Neural crest cell (in vitro differentiated cells): ENCODE results near the gene PATJ. TPM values are rescaled to one million over a fixed set of nuclear protein-coding genes. Genes with fewer than 3 reads are reported as not detected.

ENCODE experiments used
- DNase-seq: peaks from one replicate; pipeline ENCODE4 v3.0.0; 2021; ENCODE audit warnings: low read depth, mixed read lengths, low spot score
- H3K27ac Mint-ChIP-seq: one replicate; pipeline ENCODE4 v1.8.0; 2021; ENCODE audit warnings: mild to moderate bottlenecking, mixed read lengths; ENCODE audit not compliant: unreplicated experiment
- H3K27me3 Mint-ChIP-seq: 2 replicates; pipeline ENCODE4 v1.8.0; 2021; ENCODE audit warnings: low read depth, mild to moderate bottlenecking, mixed read lengths
- H3K36me3 Mint-ChIP-seq: 2 replicates; pipeline ENCODE4 v1.8.0; 2021; ENCODE audit warnings: low read depth, mild to moderate bottlenecking, mixed read lengths
- H3K4me1 Mint-ChIP-seq: 2 replicates; pipeline ENCODE4 v1.8.0; 2021; ENCODE audit warnings: mixed read lengths
- H3K4me3 Mint-ChIP-seq: one replicate; pipeline ENCODE4 v1.8.0; 2021; ENCODE audit warnings: mild to moderate bottlenecking, mixed read lengths
- H3K9me3 Mint-ChIP-seq: 2 replicates; pipeline ENCODE4 v1.8.0; 2021; ENCODE audit warnings: mixed read lengths
- CTCF ChIP-seq: fragments of 200-600 bp; sonication (generic); conservative IDR thresholded peaks from 2 replicates; pipeline ENCODE4 v1.5.0; 2021; ENCODE audit warnings: antibody characterized with exemption, mild to moderate bottlenecking
- total RNA-seq: library from RNA; stranded (reverse); gene quantifications from 2 replicates; pipeline ENCODE4 v1.2.1, GENCODE V29; 2021

The PATJ gene
- total RNA-seq, 1 donor from 2014 or later: 3.9 TPM

DNA sequence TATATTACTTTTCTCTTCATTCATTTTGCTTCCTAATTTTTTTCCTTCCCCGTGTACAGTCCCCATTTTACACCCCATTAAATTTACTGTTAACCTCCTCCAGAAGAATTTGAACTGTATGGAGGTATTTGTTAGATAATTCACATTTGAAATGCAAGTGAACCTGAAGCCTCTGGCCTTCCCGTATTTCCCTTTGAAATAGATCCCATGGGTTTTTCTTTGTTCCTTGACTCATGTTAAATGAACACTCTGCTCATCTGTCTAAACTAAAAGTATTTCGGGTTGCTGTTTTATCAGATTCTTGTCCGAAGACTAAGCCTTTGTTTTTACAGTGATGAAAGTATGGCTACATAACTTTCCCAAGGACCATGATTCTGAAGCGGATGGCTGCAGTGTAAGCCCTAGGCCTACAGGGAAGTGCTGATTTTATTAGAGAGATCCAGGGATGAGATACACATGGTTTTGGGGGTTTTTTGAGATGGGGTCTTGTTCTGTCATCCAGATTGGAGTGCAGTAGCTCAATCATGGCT, 187.9 kb downstream of the PATJ start:
- Mint-ChIP-seq H3K27me3 (no peaks in the 10 kb centered on the region), H3K4me1 (no peaks in the 10 kb centered on the region), H3K9me3 (no peaks in the 10 kb centered on the region), H3K36me3 (no peaks in the 10 kb centered on the region), H3K4me3 (no peak overlapping the region), H3K27ac (no peak overlapping the region)
- TF ChIP-seq CTCF: no peak
- DNase-seq: no peak

DNA sequence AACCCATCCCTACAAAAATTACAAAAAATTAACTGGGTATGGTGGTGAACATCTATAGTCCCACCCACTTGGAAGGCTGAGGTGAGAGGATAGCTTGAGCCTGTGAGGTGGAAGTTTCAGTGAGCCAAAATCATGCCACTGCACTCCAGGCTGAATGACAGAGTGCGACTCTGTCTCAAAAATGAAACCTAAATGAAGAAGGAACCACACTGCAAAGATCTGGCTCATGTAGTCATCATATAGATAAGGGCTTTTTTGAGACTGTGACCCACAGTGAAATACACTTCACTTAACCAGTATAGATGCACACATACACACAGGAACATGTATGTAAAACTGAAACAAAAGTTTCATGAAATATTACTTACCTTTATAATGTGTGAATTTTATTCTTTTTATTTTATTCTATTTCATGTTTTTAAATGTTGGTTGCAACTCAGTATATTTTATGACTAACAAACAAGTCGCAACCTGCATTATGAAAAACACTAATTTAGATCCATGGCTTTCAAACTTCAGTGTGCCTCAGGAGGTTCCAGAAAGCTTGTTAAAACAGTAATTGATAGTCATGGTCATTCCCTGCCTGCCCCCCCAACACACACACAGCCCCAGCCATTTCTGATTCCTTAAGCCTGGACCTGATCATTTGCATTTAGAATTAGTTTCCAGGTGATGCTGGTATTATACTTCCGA, 189.5 kb downstream of the PATJ start:
- H3K9me3 Mint-ChIP-seq: no peaks in the 10 kb centered on the region

GRCh38 chr1:61935516-61935915, 193.2 kb downstream of the PATJ start:
- Mint-ChIP-seq H3K4me1 (no peaks in the 10 kb centered on the region), H3K36me3 (no peaks in the 10 kb centered on the region), H3K27me3 (no peaks in the 10 kb centered on the region), H3K9me3 (no peaks in the 10 kb centered on the region), H3K4me3 (no peak overlapping the region), H3K27ac (no peak overlapping the region)
- no peak for DNase-seq
- no peak for TF ChIP-seq CTCF

More for the DNA sequence above, 189.5 kb downstream of the PATJ start:
- no peaks in the 10 kb centered on the region for H3K27me3 Mint-ChIP-seq
- H3K27ac Mint-ChIP-seq: no peak overlapping the region
- DNase-seq: no peak
- no peak overlapping the region for H3K4me3 Mint-ChIP-seq
- TF ChIP-seq CTCF: no peak
- no peaks in the 10 kb centered on the region for H3K4me1 Mint-ChIP-seq
- no peaks in the 10 kb centered on the region for H3K36me3 Mint-ChIP-seq

- Mint-ChIP-seq H3K27me3 (no peaks in the 10 kb centered on the region), H3K36me3 (no peaks in the 10 kb centered on the region), H3K4me3 (no peak overlapping the region), H3K27ac (no peak overlapping the region), H3K9me3 (no peaks in the 10 kb centered on the region), H3K4me1 (no peaks in the 10 kb centered on the region)
- no peak for DNase-seq
- no peak for TF ChIP-seq CTCF
Observed at GRCh38 chr1:61936839-61937238, 194.6 kb downstream of the PATJ start.

GRCh38 chr1:61941794-61942193, 199.5 kb downstream of the PATJ start:
- Mint-ChIP-seq H3K36me3 (peaks cover 5% of the 10 kb centered on the region), H3K27me3 (no peaks in the 10 kb centered on the region), H3K9me3 (peaks cover 8% of the 10 kb centered on the region), H3K27ac (no peak overlapping the region), H3K4me3 (no peak overlapping the region), H3K4me1 (no peaks in the 10 kb centered on the region)
- no peak for TF ChIP-seq CTCF
- DNase-seq: no peak
